Ammon's horn (tissue), 1 donor: ENCODE data around the gene RBM18.
A peak's percentile ranks its signal among the peaks of the same experiment; 100 is the strongest.

ENCODE experiments used
- DNase-seq: peaks from one replicate; pipeline ENCODE4 v3.0.0-alpha.2; 2016; ENCODE audit warnings: low spot score

RBM18 gene

DNA sequence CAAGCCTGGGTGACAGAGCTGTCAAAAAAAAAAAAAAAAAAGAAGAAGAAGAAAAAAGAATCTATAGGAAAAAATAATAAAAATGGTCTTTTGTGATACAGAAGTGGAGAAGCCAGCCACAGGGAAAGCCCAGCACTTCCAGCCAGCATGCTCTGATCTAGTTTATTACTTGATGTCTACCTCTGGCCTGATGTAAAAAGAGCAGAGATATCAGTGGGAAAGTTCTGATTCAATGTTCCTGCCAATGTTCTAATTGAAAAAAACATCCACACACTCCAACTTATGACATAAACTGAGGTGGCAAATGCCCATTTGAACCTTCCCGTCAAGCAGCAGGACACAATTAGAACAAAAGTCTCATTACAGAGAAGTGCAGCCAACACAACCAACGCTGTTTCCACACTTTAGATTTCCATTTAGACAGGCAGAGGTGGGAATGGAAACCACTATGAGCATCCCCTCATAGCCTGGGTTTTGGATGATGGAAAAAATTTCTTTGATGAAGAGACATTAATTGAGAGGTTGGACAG, 5.7 kb downstream of the RBM18 start:
- no peak for DNase-seq

GRCh38 chr9:122256206-122256605, 8.4 kb downstream of the RBM18 start:
- no peak for DNase-seq

- no peak for DNase-seq
Observed at GRCh38 chr9:122254761-122255160, 9.9 kb downstream of the RBM18 start.

DNA sequence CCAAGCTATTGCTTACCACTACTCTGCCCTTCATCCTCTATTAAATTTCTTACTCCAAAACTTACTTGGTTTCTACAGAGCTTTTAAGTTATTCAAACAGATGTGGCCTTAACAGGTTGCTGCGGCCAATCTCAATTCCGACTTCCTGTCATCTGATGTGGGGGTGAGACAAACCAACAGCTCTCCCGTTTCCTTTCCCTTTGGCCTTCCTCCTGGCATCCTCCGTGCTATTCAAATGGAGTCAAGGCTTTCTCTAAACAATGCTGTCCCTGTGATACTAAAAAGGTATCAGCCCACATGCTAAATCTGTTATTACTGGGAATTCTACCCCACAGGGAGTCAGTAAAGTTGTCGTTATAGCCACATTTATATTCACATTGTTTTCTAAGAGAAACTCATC, 11.8 kb downstream of the RBM18 start:
- no peak for DNase-seq

- DNase-seq = peak; percentile 55
Observed at GRCh38 chr9:122251351-122251750, 13.3 kb downstream of the RBM18 start.

DNA sequence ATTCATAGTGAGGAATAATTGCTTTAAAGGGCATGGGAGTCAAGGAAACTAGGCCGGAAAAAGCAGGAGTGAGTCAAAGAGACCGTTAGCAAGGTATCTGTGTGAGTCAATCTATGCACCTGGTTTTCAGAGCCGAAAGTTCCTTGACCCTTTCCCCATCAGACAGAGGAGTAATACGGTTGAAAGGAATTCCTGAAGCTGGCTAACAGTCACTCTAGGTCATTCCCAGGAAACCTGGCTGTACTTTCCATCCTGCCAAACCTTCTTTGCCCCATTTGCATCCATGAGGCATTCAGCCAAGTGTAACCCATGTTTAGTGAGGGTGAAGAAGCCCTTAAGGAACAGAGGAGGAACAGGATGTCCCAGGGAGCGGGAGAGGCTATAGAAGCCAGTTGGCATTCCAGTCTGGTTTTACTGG, 16.2 kb downstream of the RBM18 start:
- no peak for DNase-seq

- no peak for DNase-seq
Observed at GRCh38 chr9:122246666-122247065, 18.0 kb downstream of the RBM18 start.

GRCh38 chr9:122244349-122244748, 20.3 kb downstream of the RBM18 start:
- no peak for DNase-seq

- peak; percentile 37 for DNase-seq
Observed at GRCh38 chr9:122239722-122240121, 24.9 kb downstream of the RBM18 start.

- peak; percentile 64 for DNase-seq
Observed at GRCh38 chr9:122236681-122237080, 28.0 kb downstream of the RBM18 start.

DNA sequence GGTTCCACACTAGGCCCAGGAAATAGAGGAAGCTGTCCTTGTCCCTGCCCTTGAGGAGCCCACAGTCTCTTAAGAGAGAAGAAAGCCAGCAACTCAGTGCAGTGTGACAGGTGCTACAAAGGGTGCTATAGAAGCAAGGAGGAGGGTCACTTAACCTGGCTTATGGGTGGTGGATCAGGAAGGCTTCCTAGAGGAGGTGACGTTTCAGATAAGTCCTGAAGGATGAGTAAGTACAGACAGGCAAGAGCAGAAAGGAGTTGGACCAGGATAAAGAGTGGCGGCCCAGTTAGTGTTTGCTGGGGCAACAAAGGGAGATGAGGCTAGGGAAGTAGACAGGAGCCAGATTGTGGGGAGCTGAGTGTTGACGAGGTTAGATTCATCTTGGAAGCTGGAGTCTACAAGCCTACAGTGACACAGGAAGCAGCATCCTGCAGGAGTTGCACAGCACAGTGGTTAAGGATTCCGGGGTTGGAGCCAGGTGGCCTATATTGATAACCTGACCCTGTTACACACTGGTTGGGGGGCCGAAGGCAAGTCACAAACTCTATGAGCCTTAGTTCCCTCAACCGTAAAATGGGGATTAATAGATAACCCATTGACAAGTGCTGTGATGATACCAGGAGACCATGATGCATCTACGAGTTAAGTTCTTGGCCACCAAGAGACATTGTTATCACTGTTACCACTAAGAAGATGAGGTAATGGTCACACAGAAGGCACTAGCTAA, 30.5 kb downstream of the RBM18 start:
- no peak for DNase-seq

- DNase-seq = no peak
Observed at GRCh38 chr9:122232796-122233306, 31.8 kb downstream of the RBM18 start.

DNA sequence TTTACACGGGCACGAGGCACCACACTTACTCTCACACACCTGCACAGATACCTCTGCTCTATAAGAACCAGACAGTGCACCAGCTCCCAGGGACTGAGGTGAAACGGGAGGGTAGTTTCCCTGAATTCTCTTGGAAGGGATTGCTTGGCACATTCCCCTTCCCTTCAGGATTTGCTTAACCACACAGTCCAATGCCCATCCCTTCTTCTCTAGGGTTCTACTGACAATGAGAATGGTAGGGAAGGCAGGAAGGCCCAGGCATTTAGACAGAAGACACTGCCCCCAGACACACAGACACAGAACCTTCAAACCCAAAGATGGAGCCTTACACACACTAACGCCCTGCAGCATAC, 35.2 kb downstream of the RBM18 start:
- DNase-seq = no peak

DNA sequence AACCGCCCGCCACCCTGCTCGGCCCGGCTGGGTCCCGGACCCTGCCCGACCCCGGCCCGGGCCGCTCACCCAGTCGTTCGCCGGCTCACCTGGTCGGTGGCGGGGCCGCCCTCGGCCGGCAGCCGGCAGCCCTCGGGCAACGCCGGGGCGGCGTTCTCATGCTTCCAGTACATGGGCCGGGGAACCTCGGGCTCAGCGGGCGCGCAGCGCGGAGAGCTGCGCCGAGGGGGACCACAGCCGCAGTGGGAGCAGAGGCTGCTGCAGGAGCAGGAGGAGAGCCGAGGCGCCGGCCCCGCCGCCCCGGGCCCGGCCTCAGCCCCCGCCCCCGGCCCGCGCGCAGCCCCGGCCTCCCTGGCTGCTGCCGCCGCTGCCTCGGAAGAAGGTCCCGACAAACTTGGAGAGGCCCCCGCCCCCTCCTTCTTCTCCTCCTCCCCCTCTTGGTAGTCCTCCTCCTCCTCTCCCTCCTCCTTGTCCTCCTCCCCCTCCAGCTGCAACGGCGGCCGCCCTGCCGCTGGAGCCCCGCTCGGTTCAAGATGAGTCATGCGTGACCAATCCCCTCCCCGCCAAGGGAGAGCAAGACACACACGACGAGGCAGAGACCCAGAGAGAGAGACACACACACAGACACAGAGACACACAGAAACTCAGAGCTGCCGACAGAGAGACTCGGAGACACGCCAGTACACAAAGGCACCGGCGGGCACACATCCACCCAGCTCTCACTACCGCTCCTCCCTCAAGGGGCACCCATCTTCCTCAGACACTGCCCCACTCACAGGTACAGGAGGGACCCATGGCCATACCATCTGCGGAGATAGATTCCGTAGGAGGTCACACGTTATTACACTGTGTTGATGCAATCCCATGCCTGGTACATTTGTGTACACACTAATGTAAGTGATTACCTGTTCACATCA, 35.8 kb downstream of the RBM18 start, which contains the start of gene LHX6:
Gene LHX6, minus strand, starts transcription at position 390 of the 917 bp plus-strand sequence. Its CDS starts 217 bp downstream, at position 173.
- DNase-seq = no peak

DNA sequence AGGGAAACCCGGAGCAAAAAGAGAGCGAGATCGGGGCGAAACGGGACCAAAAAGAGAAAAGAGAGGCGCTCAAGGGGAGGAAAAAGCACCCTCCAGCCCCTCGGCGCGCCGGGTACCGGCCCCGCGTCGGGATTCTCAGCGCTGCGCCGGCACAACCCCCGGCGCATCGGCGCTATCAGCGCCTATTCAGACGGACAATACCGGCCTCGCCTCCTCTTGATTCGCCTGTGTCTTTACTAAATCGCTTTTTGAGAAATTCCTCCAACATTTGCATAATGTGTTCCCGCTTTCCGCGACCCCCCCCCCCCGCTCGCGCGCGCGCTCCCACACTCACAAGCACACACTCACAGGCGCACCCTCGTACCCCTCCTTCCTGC, 36.5 kb downstream of the RBM18 start:
- no peak for DNase-seq

DNA sequence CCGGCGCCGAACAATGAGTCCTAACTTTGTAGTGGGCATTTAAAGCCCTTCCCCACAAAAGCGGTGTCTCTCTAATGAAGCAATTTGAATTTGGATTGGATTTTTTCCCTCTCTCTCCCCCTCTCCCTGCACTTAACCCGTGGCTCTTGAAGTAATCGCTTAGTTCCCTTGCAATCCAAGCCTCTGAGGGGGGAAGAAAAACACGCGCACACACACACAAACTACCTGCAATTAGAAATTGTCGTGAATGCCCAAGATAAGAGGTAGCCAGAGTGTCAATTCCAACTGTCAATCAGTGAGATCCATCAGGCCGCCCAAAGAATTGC, 37.1 kb downstream of the RBM18 start:
- DNase-seq = no peak

- no peak for DNase-seq
Observed at GRCh38 chr9:122226758-122227574, 37.7 kb downstream of the RBM18 start.

DNA sequence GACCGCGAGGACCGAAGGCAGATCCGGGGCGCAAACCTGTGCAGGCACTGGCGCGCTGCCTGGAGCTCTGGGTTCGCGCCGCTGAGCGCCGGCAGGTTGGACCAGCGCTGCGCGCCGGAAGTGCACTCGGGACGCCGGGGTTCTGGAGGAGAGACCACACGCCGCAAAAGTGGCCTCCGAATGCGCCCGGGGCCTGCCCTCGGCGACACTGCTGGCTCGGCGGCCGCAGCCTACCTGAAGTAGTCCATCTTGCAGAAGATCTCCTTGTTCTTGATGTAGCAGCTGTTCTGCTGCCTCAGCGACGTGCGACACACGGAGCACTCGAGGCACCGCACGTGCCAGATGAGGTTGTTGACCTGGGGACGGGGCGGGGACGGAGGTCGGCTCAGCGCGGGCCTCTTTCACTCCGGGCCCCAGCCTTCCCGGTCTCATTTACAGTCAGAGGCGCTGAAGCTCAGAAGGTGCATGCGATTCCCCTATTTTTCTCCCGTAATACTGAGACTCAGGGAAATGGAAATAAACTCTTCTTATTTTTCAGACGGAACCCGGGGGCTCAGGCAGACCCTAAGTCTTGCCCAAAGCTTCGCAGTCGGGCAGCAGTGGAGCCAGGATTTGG, 38.4 kb downstream of the RBM18 start:
- no peak for DNase-seq

DNA sequence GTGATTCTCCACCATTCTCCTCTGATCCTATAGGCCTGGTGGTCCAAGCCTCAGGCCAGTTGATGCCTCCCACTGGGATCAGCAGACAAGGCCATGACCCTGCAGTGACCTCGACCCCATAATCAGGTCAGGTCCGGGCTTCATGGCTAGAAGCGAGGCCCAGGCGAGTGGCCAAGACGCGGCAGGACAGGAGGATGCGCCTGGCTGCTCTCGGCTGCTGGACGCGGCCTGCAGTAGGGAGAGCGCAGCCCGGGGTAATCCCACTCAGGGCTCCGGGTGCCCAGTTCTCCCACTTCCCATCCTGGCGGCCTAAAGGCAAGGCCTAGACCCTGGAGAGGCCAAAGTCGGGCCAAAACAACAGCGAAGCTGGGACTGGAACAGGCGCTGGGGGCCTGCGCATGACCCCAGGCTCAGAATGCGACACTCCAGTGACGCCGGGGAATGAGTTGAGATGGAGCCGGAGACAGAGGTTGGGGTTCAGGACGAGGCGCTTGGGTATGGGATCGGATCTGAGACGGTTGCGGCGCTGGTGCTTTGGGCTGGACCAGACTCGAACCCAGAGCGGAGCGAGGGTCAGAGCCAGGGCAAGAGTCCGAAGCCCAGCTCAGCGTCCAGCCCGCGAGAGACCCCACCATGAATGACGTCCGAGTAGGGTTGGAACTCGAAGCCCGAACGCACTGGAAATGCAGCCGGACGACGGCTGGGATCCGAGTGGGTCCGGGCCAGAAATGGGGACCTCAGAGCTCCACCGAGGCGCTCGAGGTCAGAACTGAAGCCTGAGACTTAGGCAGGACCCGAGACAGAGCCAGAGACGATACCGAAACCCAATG, 39.1 kb downstream of the RBM18 start:
- DNase-seq = no peak

DNA sequence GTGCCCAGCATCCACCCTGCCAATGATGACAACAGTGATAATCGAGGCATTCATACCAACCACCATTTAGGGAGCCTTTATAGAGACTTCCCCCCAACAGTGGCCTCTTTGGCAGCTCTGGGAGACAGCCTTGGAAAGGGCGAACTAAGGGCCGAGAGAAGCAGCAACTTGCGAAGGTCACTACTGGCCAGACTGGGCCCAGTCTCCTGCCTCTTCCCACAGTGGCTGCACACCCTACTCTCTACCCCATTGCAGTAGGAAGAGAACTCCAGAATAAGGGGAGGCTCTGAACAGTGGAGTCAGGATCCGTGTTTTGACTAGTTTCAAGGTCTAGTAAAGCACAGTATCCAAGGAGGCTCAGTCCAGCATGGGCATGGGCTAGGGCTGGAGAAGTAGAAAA, 41.2 kb downstream of the RBM18 start:
- DNase-seq = no peak

GRCh38 chr9:122222791-122223190, 41.8 kb downstream of the RBM18 start:
- no peak for DNase-seq
